ENCODE measurements around the gene SEMA3F.

The SEMA3F gene

GRCh38 chr3:50237754-50238548 lies 82.8 kb downstream of the SEMA3F start:
- no peak for DNase-seq

GRCh38 chr3:50238549-50239026 lies 83.5 kb downstream of the SEMA3F start:
- no peak for DNase-seq

Data from NCI-H1436 treated with DMSO at 0.1 percent for 48 hours (cell line).